OCI-LY7 (cell line): ENCODE results near the gene MIOX.

Experiments used
- EZH2phosphoT487 ChIP-seq: fragments of 200-600 bp; sonication (generic); IDR thresholded peaks from 2 replicates; pipeline ENCODE4 v1.6.1; 2018; ENCODE audit warnings: low read depth, borderline replicate concordance, mild to moderate bottlenecking, mixed run types, antibody characterized with exemption, low read length, moderate library complexity, mixed read lengths
- TF ChIP-seq, protein P1 (sequence below): fragments of 200-600 bp; sonication (generic); conservative IDR thresholded peaks from 2 replicates; pipeline ENCODE4 v1.5.1; 2014; ENCODE audit warnings: mild to moderate bottlenecking, antibody characterized with exemption, low read length, moderate library complexity, mixed read lengths

DNA sequence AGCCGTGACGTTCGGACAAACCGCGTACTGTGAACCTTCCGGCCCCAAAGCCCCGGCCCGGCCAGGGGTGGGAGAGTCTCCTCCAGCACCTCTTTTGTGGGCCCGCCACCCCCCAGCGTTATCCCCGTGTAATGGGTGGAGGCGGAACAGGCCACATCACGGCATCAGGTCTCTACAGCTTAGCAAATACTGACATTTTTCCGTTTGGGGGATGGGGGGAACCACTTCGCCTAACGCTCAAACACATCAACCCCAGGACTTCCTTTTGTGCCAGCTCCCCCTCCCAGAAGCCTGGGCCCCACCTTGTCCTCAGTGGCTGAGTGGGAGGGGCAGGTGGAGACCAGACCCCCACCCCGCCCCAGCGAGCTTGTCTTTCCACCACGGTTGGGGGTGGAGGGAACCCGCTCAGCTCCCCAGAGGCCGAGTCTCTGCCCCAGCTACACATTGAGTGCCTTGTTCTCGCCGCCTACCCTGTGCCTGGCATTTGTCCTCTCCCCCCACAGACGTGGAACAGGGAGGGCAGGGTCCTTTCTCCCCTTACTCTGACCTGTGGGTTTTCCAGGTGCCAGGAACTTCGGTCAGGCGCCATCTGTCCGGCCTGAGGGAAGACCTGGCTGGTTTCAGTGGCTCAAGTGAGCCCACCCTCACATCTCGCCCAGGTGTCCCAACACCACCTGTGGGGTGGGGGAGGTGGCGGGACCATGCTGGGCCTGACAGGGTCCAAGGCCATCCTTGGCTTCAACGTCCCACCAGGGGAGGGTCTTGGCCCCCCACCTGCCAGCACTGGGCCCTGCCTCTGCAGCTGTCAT lies 41.4 kb upstream of the MIOX start:
- TF ChIP-seq, protein P1, sequence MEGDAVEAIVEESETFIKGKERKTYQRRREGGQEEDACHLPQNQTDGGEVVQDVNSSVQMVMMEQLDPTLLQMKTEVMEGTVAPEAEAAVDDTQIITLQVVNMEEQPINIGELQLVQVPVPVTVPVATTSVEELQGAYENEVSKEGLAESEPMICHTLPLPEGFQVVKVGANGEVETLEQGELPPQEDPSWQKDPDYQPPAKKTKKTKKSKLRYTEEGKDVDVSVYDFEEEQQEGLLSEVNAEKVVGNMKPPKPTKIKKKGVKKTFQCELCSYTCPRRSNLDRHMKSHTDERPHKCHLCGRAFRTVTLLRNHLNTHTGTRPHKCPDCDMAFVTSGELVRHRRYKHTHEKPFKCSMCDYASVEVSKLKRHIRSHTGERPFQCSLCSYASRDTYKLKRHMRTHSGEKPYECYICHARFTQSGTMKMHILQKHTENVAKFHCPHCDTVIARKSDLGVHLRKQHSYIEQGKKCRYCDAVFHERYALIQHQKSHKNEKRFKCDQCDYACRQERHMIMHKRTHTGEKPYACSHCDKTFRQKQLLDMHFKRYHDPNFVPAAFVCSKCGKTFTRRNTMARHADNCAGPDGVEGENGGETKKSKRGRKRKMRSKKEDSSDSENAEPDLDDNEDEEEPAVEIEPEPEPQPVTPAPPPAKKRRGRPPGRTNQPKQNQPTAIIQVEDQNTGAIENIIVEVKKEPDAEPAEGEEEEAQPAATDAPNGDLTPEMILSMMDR: no peak
- TF ChIP-seq EZH2phosphoT487: no peak
